Tibial nerve (tissue), 3 donors: ENCODE measurements around the gene FAM107B.

ENCODE experiments used
- EP300 ChIP-seq, 2 donors: sonication (generic); formaldehyde crosslinking; IDR thresholded peaks; one replicate each; pipeline ENCODE4 v1.6.1; 2017; ENCODE audit warnings: antibody characterized with exemption in 2 of 2, mild to moderate bottlenecking in 1 of 2
- POLR2A ChIP-seq, 2 donors: fragments of 450-650 bp; IDR thresholded peaks; one replicate each; pipeline ENCODE4 v1.6.1; 2017; ENCODE audit warnings: antibody characterized with exemption in 2 of 2, mild to moderate bottlenecking in 2 of 2, moderate library complexity in 2 of 2

- TF ChIP-seq POLR2A (IDR thresholded peaks at IDR 0.05) (no peak), EP300 (IDR thresholded peaks at IDR 0.05) (no peak)
Observed at GRCh38 chr10:14543046-14543903, 231.4 kb downstream of the FAM107B start.
